Spleen (tissue), 11 donors: ENCODE measurements around the gene MRPL37. TPM values are rescaled to one million over a fixed set of nuclear protein-coding genes. Genes with fewer than 3 reads are reported as not detected.
A peak's percentile ranks its signal among the peaks of the same experiment; 100 is the strongest.

Experiments
- DNase-seq: peaks from one replicate; pipeline ENCODE4 v3.0.0-alpha.2; 2020
- H3K27ac ChIP-seq, 8 donors: fragments of 200-600 bp; sonication (generic) in 7 of 8; 1 replicate in 4 of 8; 2 replicates in 4 of 8; pipeline versions ENCODE4 v1.5.0 to v1.8.0; 2016 to 2021; ENCODE audit warnings: inconsistent platforms in 4 of 8, mild to moderate bottlenecking in 4 of 8, moderate library complexity in 1 of 8
- H3K27me3 ChIP-seq, 7 donors: fragments of 200-600 bp; sonication (generic) in 6 of 7; replicated peaks in 1 of 7; 1 replicate in 4 of 7; 2 replicates in 3 of 7; pipeline versions ENCODE4 v1.5.0 to v1.8.0; 2016 to 2021; ENCODE audit warnings: inconsistent platforms in 3 of 7, mild to moderate bottlenecking in 1 of 7
- H3K36me3 ChIP-seq, 6 donors: fragments of 200-600 bp; sonication (generic) in 5 of 6; 1 replicate in 4 of 6; 2 replicates in 2 of 6; pipeline versions ENCODE4 v1.5.0 to v1.8.0; 2016 to 2021; ENCODE audit warnings: inconsistent platforms in 2 of 6
- H3K4me1 ChIP-seq, 6 donors: fragments of 200-600 bp; sonication (generic) in 5 of 6; 1 replicate in 3 of 6; 2 replicates in 3 of 6; pipeline versions ENCODE4 v1.5.0 to v1.8.0; 2016 to 2021; ENCODE audit warnings: inconsistent platforms in 3 of 6
- H3K4me3 ChIP-seq, 8 donors: fragments of 200-600 bp; sonication (generic) in 7 of 8; 1 replicate in 4 of 8; 2 replicates in 4 of 8; pipeline versions ENCODE4 v1.5.0 to v1.8.0; 2016 to 2021; ENCODE audit warnings: inconsistent platforms in 4 of 8, mild to moderate bottlenecking in 4 of 8, moderate library complexity in 2 of 8
- H3K9me3 ChIP-seq, 8 donors: fragments of 200-600 bp; sonication (generic) in 7 of 8; 1 replicate in 4 of 8; 2 replicates in 4 of 8; pipeline versions ENCODE4 v1.5.0 to v1.8.0; 2016 to 2021; ENCODE audit warnings: inconsistent platforms in 4 of 8
- CTCF ChIP-seq, 11 experiments: fragments of 200-600 bp in 7 of 11; fragments of 450-650 bp in 4 of 11; sonication (generic) in 4 of 11; IDR thresholded peaks in 8 of 11; conservative IDR thresholded peaks in 3 of 11; 1 replicate in 7 of 11; 2 replicates in 4 of 11; pipeline versions ENCODE4 v1.4.0 to v1.8.0; 2016 to 2021; ENCODE audit warnings: antibody characterized with exemption in 11 of 11, inconsistent platforms in 4 of 11, mild to moderate bottlenecking in 1 of 11
- POLR2A ChIP-seq, 3 donors: fragments of 450-650 bp; IDR thresholded peaks; one replicate each; pipeline ENCODE4 v1.5.1; 2017; ENCODE audit warnings: antibody characterized with exemption in 3 of 3, mild to moderate bottlenecking in 1 of 3
- POLR2AphosphoS5 ChIP-seq, 3 donors: sonication (generic); formaldehyde crosslinking; IDR thresholded peaks; one replicate each; pipeline ENCODE4 v1.5.1; 2017; ENCODE audit warnings: antibody characterized with exemption in 3 of 3
- WGBS, 5 donors: extraction: QIAGEN DNeasy Blood & Tissue Kit in 3 of 5; methylation state at CpG; one replicate each; pipeline versions ENCODE4 v1.1.5 to v1.1.7; 2013 to 2018; 5-methylcytosine and 5-hydroxymethylcytosine counted together
- intact Hi-C: fragments of 100-400 bp; cut with DNase I; formaldehyde crosslinking; loops from one replicate; pipeline ENCODE4 v1.15.0; 2023; ENCODE audit warnings: low total_unique reads
- polyA plus RNA-seq, 3 donors: library from polyadenylated mRNA; stranded (reverse); fragments of 200-250 nt; gene quantifications; one replicate each; pipeline ENCODE4 v1.2.1, GENCODE V29; 2013
- total RNA-seq, 7 donors: library from RNA; depleted of rRNA in 3 of 7; stranded (reverse); fragments of >200 nt in 3 of 7; fragmentation: NEBNext Ultra II Directional in 4 of 7; extraction: Animal tissue kit (Norgen Biotek cat#: 25700) in 4 of 7; gene quantifications; one replicate each; pipeline versions ENCODE4 v1.1.0 to v1.2.1, GENCODE V29; 2016 to 2021
- donor health status: healthy with polysubstance abuse.
- donor health status: DM: no; HTN: no; CAD: no; lungs with moderate emphysema.
- donor health status: DM: no; HTN: no; CAD: no.
- donor health status: Bipolar disorder and iron deficiency.
- donor health status: healthy.
- donor health status: DM: no; HTN: no; CAD: no.
- donor health status: DM: yes; HTN: yes; CAD: no.

The MRPL37 gene
- total and polyA plus RNA-seq, 10 donors: 20.4 to 55.9 (median 43.3) TPM

GRCh38 chr1:54263601-54264226, 63.7 kb downstream of the MRPL37 start:
- Histone ChIP-seq H3K27me3 (no peaks in the 10 kb centered on the region), H3K4me3 (no peak overlapping the region), H3K27ac (peak overlapping the region in 6 of 8 donors; percentile 9 to 54 (median 46)), H3K4me1 (peaks cover 0 to 45% (median 13%) of the 10 kb centered on the region in 6 donors), H3K9me3 (no peaks in the 10 kb centered on the region), H3K36me3 (no peaks in the 10 kb centered on the region)
- no peak for TF ChIP-seq POLR2AphosphoS5 (IDR thresholded peaks at IDR 0.05)
- TF ChIP-seq CTCF (IDR thresholded peaks at IDR 0.05 in 8 of 11, conservative IDR thresholded peaks at IDR 0.05 in 3 of 11): no peak
- TF ChIP-seq POLR2A (IDR thresholded peaks at IDR 0.05): no peak
- 75 to 83% (median 79%) methylated on average over 6 of the region's 6 CpGs for WGBS, 5 donors
- DNase-seq: no peak
- intact Hi-C loops: no loop called here

GRCh38 chr1:54265126-54265525, 65.2 kb downstream of the MRPL37 start:
- intact Hi-C loops: no loop called here
- Histone ChIP-seq H3K27ac (no peak overlapping the region), H3K4me1 (peaks cover 0 to 40% (median 13%) of the 10 kb centered on the region in 6 donors), H3K9me3 (no peaks in the 10 kb centered on the region), H3K4me3 (no peak overlapping the region), H3K27me3 (no peaks in the 10 kb centered on the region), H3K36me3 (no peaks in the 10 kb centered on the region)
- TF ChIP-seq CTCF (IDR thresholded peaks at IDR 0.05 in 8 of 11, conservative IDR thresholded peaks at IDR 0.05 in 3 of 11): no peak
- no peak for TF ChIP-seq POLR2AphosphoS5 (IDR thresholded peaks at IDR 0.05)
- no peak for TF ChIP-seq POLR2A (IDR thresholded peaks at IDR 0.05)
- 90 to 94% (median 93%) methylated on average over 8 of the region's 8 CpGs for WGBS, 5 donors
- no peak for DNase-seq

- no peaks in the 10 kb centered on the region for H3K36me3 ChIP-seq
- WGBS, 5 donors: 86 to 97% (median 92%) methylated on average over 6 of the region's 6 CpGs
- no peak for DNase-seq
- TF ChIP-seq POLR2AphosphoS5 (IDR thresholded peaks at IDR 0.05): no peak
- TF ChIP-seq POLR2A (IDR thresholded peaks at IDR 0.05): no peak
- intact Hi-C loops: no loop called here
- no peak overlapping the region for H3K4me3 ChIP-seq
- H3K9me3 ChIP-seq: no peaks in the 10 kb centered on the region
- no peak overlapping the region for H3K27ac ChIP-seq
- H3K4me1 ChIP-seq: peaks cover 0 to 36% (median 13%) of the 10 kb centered on the region in 6 donors
- no peaks in the 10 kb centered on the region for H3K27me3 ChIP-seq
These were observed 65.7 kb downstream of the MRPL37 start for GRCh38 chr1:54265659-54266058.

- DNase-seq: no peak
- intact Hi-C loops: no loop called here
- 91 to 100% (median 96%) methylated on average over 2 of the region's 2 CpGs for WGBS, 5 donors
These were observed 66.2 kb downstream of the MRPL37 start for GRCh38 chr1:54266195-54266594.

More at GRCh38 chr1:54266195-54266594, 66.2 kb downstream of the MRPL37 start:
- TF ChIP-seq CTCF (IDR thresholded peaks at IDR 0.05 in 8 of 11, conservative IDR thresholded peaks at IDR 0.05 in 3 of 11) (no peak), POLR2AphosphoS5 (IDR thresholded peaks at IDR 0.05) (no peak), POLR2A (IDR thresholded peaks at IDR 0.05) (no peak)
- Histone ChIP-seq H3K4me1 (peaks cover 0 to 41% (median 14%) of the 10 kb centered on the region in 6 donors), H3K27ac (no peak overlapping the region), H3K9me3 (no peaks in the 10 kb centered on the region), H3K4me3 (no peak overlapping the region), H3K36me3 (no peaks in the 10 kb centered on the region), H3K27me3 (no peaks in the 10 kb centered on the region)
